GM12878 (cell line): ENCODE measurements around the gene HPD. TPM values are rescaled to one million over a fixed set of nuclear protein-coding genes. Genes with fewer than 3 reads are reported as not detected.
A peak's percentile ranks its signal among the peaks of the same experiment; 100 is the strongest.

Experiments
- ATAC-seq: fragments of 200-7000 bp; cut with Tn5 transposase; 3 replicates; pipeline ENCODE4 v1.9.1; 2020; ENCODE audit warnings: mild to moderate bottlenecking, moderate library complexity
- BruUV-seq: library from RNA; stranded (reverse); fragments of 400-500 nt; replicated peaks from 2 replicates; lab custom pipeline; 2021; lab: Mats Ljungman, UMichigan
- CTCF ChIA-PET: fragments of 300-600 bp; sonication (Branson Sonifier 250); formaldehyde crosslinking; extraction: SDS; loops from one replicate; lab custom pipeline; 2021; ENCODE audit warnings: inconsistent platforms; lab: Yijun Ruan, JAX
- POLR2A ChIA-PET: fragments of 350-600 bp; formaldehyde crosslinking; extraction: SDS; loops from one replicate; lab custom pipeline; 2021; ENCODE audit warnings: inconsistent platforms; lab: Charles Lee
- RAD21 ChIA-PET: fragments of 300-600 bp; sonication (Branson Sonifier 250); formaldehyde crosslinking; loops from one replicate; lab custom pipeline; 2023; ENCODE audit warnings: antibody characterized with exemption; ENCODE audit not compliant: unreplicated experiment; lab: Charles Lee
- SMC1A ChIA-PET: fragments of 300-600 bp; sonication (Branson Sonifier 250); formaldehyde crosslinking; loops from one replicate; lab custom pipeline; 2023; ENCODE audit not compliant: unreplicated experiment, uncharacterized antibody; lab: Charles Lee
- DNase-seq: peaks from one replicate; pipeline ENCODE4 v3.0.0-alpha.2; 2011; ENCODE audit warnings: low read depth, low spot score
- FAIRE-seq: peaks from 3 replicates; lab custom pipeline; 2011; peaks lifted over from hg19 to GRCh38; lab: Jason Lieb, UNC
- H2AFZ ChIP-seq: 2 replicates; pipeline ENCODE4 v1.6.0; 2011; ENCODE audit warnings: low read depth, low read length, control low read depth; ENCODE audit not compliant: control insufficient read depth
- H3K27ac ChIP-seq: 2 replicates; pipeline ENCODE4 v1.5.1; 2011; ENCODE audit warnings: control low read depth; ENCODE audit not compliant: control insufficient read depth, insufficient read depth
- H3K27me3 ChIP-seq, 2 experiments: replicated peaks in 1 of 2; 2 replicates each; pipeline versions ENCODE4 v1.6.0 to v1.6.1; 2011; ENCODE audit warnings: low read length in 1 of 2; ENCODE audit not compliant: control insufficient read depth in 2 of 2, insufficient read depth in 2 of 2
- H3K36me3 ChIP-seq, 2 experiments: 2 replicates each; pipeline ENCODE4 v1.5.1; 2011; ENCODE audit warnings: low read length in 1 of 2; ENCODE audit not compliant: control insufficient read depth in 2 of 2, insufficient read depth in 2 of 2
- H3K4me1 ChIP-seq: 2 replicates; pipeline ENCODE4 v1.6.1; 2011; ENCODE audit warnings: mild to moderate bottlenecking, low read length, moderate library complexity, mixed read lengths; ENCODE audit not compliant: control insufficient read depth, insufficient read depth
- H3K4me2 ChIP-seq: 2 replicates; pipeline ENCODE4 v1.6.0; 2011; ENCODE audit warnings: control low read depth; ENCODE audit not compliant: control insufficient read depth, insufficient read depth
- H3K4me3 ChIP-seq: fragments of 200-600 bp; sonication (generic); 2 replicates; pipeline ENCODE4 v1.5.1; 2016
- H3K79me2 ChIP-seq: 2 replicates; pipeline ENCODE4 v1.6.0; 2011; ENCODE audit warnings: low read length; ENCODE audit not compliant: control insufficient read depth, insufficient read depth
- H3K9ac ChIP-seq: 2 replicates; pipeline ENCODE4 v1.8.0; 2011; ENCODE audit warnings: low read length, control low read depth, mixed read lengths; ENCODE audit not compliant: control insufficient read depth, insufficient read depth
- H3K9me3 ChIP-seq: replicated peaks from 3 replicates; pipeline ENCODE4 v1.5.1; 2011; ENCODE audit warnings: mild to moderate bottlenecking, low read length; ENCODE audit not compliant: control insufficient read depth, insufficient read depth
- H4K20me1 ChIP-seq: 2 replicates; pipeline ENCODE4 v1.6.0; 2011; ENCODE audit not compliant: control insufficient read depth, insufficient read depth
- CBX3 ChIP-seq: fragments of 200-600 bp; sonication (generic); IDR thresholded peaks from 2 replicates; pipeline ENCODE4 v1.6.1; 2016; ENCODE audit warnings: low read depth, borderline replicate concordance
- ETV6 ChIP-seq, 2 experiments: fragments of 450-650 bp in 1 of 2; IDR thresholded peaks in 1 of 2; conservative IDR thresholded peaks in 1 of 2; 2 replicates each; pipeline ENCODE4 v1.6.1; 2014; ENCODE audit warnings: antibody characterized with exemption in 1 of 2, borderline replicate concordance in 1 of 2, low read depth in 1 of 2, mild to moderate bottlenecking in 1 of 2, moderate library complexity in 1 of 2
- POLR2A ChIP-seq: IDR thresholded peaks from 2 replicates; pipeline ENCODE4 v1.6.1; 2011; ENCODE audit warnings: low read depth, mild to moderate bottlenecking, low read length
- TARDBP ChIP-seq: IDR thresholded peaks from 2 replicates; pipeline ENCODE4 v1.6.1; 2016; ENCODE audit warnings: borderline replicate concordance
- WGBS: methylation state at CpG from one replicate; pipeline ENCODE4 v1.1.6; 2016; ENCODE audit warnings: low lambda C conversion rate; ENCODE audit not compliant: insufficient replicate concordance, insufficient coverage; ENCODE audit errors: missing lambda C conversion rate; 5-methylcytosine and 5-hydroxymethylcytosine counted together
- in situ Hi-C: fragments of 300-500 bp; cut with MboI; formaldehyde crosslinking; loops from 9 replicates; pipeline ENCODE4 v1.14.3; 2018; ENCODE audit warnings: mixed read lengths
- intact Hi-C: fragments of 100-400 bp; cut with micrococcal nuclease; formaldehyde crosslinking; loops from one replicate; pipeline ENCODE4 v1.14.2; 2022; ENCODE audit not compliant: unreplicated experiment
- polyA plus RNA-seq, 11 experiments: library from polyadenylated mRNA; depleted of rRNA in 4 of 11; unstranded in 6 of 11; stranded (reverse) in 5 of 11; fragments of >200 nt; fragmentation: Nextera tagmentation in 4 of 11; fragmentation: Illumina TruSeq in 1 of 11; extraction: Ambion mirVana in 4 of 11; extraction: Trizol in 1 of 11; gene quantifications; 1 replicate in 1 of 11; 2 replicates in 10 of 11; pipeline versions ENCODE4 v1.2.1 to v1.2.3, GENCODE V29; 2011 to 2016; ENCODE audit warnings: inconsistent platforms in 2 of 11, missing spikeins in 2 of 11, low read depth in 1 of 11
- total RNA-seq, 4 experiments: library from RNA; depleted of rRNA in 3 of 4; stranded (reverse); fragments of >200 nt in 3 of 4; fragmentation: Illumina TruSeq in 1 of 4; extraction: Trizol in 1 of 4; gene quantifications; 2 replicates each; pipeline versions ENCODE4 v1.2.1 to v1.2.3, GENCODE V29; 2013 to 2021

Gene HPD
- total and polyA plus RNA-seq, 10 of the 15 experiments (the other 5 are each of a cell fraction or from before 2014, with no cell fraction given), result 0.04 to 0.69 (median 0.28) TPM; not detected in 7

DNA sequence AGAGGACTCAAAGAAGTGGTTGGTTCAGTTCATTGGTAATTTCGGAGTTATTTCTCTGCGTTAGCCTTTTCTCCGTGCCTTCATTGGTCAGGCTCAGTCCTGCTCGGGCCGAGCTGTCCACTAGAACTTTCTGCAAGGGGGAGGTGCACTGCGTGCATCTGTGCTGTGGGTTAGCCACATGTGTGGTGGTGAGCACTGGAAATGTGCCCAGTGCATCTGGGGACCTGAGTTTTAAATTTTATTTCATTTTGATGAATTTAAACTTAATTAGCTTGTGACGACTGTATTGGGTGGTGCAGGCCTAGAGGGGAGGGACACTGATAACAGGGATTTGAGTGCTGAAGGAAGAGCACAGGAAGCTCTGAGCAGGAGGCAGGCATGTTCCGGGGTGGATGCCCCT is 30.4 kb downstream of the HPD start:
- no peak for TF ChIP-seq TARDBP
- Histone ChIP-seq H3K9ac (no peak overlapping the region), H3K27ac (no peak overlapping the region), H3K79me2 (no peaks in the 10 kb centered on the region), H3K9me3 (no peaks in the 10 kb centered on the region), H3K4me1 (no peaks in the 10 kb centered on the region), H2AFZ (no peak overlapping the region), H3K36me3 (peaks cover 6 to 18% of the 10 kb centered on the region in 2 experiments; a peak in 3 of 4 replicates), H3K4me3 (no peak overlapping the region), H3K4me2 (no peak overlapping the region), H3K27me3 (no peaks in the 10 kb centered on the region), H4K20me1 (no peaks in the 10 kb centered on the region; the same call in 1 of the 2 replicates)
- intact Hi-C loops (no loop called here), in situ Hi-C loops (no loop called here)
- ChIA-PET RAD21 (interaction anchor here (1.4 kb wide), 1 partner anchor 34 kb away, joined by 4 read pairs; no protein-coding TSS in a partner anchor), POLR2A (interaction anchor here (0.6 kb wide), 1 partner anchor 63 kb away, joined by 3 read pairs; no protein-coding TSS in a partner anchor), CTCF (interaction anchor here (1.0 to 2.1 kb wide), 3 partner anchors 9 to 34 kb away, joined by 3 to 8 read pairs (median 4); no protein-coding TSS in a partner anchor), SMC1A (no interaction called here)
- FAIRE-seq (no peak), DNase-seq (no peak), ATAC-seq (no peak)
- no TSS peak for BruUV-seq
- WGBS, result 95% methylated on average over 8 of the region's 8 CpGs

DNA sequence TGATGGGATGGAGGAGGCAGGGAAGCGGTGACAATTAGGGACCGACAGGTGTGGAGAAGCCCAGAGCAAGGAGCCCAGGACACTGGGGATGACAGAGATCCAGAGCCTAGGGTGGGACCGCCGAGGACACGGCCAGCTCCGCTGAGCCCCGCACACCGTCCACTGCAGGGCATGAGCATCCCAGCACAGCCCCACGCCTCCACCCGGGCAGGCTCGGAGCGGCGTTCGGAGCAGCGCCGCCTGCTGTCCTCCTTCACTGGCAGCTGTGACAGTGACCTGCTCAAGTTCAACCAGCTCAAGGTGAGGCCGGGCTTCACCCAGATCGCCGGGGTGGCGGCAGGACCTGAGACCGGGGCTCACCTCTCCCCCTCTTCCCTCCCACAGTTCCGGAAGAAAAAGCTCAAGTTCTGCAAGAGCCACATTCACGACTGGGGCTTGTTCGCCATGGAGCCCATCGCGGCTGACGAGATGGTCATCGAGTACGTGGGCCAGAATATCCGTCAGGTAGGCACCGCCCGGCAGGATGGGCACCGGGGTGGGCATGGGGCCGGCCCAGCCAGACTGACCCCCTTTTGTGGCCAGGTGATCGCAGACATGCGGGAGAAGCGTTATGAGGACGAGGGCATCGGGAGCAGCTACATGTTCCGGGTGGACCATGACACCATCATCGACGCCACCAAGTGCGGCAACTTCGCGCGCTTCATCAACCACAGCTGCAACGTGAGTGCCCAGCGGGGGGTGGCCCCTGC is 31.1 kb downstream of the HPD start:
- ChIA-PET RAD21 (interaction anchor here (1.4 kb wide), 1 partner anchor 33 kb away, joined by 4 read pairs; no protein-coding TSS in a partner anchor), POLR2A (interaction anchor here (0.5 to 0.6 kb wide), 2 partner anchors 63 to 98 kb away, joined by 3 to 5 read pairs; no protein-coding TSS in a partner anchor), SMC1A (no interaction called here), CTCF (interaction anchor here (1.7 to 2.1 kb wide), 2 partner anchors 10 to 33 kb away, joined by 4 to 8 read pairs; no protein-coding TSS in a partner anchor)
- FAIRE-seq (no peak), DNase-seq (no peak), ATAC-seq (no peak)
- Histone ChIP-seq H3K27ac (no peak overlapping the region), H3K4me2 (no peak overlapping the region), H3K4me1 (no peaks in the 10 kb centered on the region), H3K4me3 (no peak overlapping the region), H3K79me2 (no peaks in the 10 kb centered on the region), H3K9ac (no peak overlapping the region), H3K9me3 (no peaks in the 10 kb centered on the region), H4K20me1 (no peaks in the 10 kb centered on the region; the same call in 1 of the 2 replicates), H2AFZ (no peak overlapping the region), H3K27me3 (no peaks in the 10 kb centered on the region), H3K36me3 (peaks cover 6 to 21% of the 10 kb centered on the region in 2 experiments; a peak in 3 of 4 replicates)
- in situ Hi-C loops, result no loop called here
- intact Hi-C loops, result no loop called here
- TF ChIP-seq POLR2A, result 0 out of 2 replicates have a peak, but pooled peaks have one; percentile 13
- TF ChIP-seq CBX3, result no peak
- no peak for TF ChIP-seq ETV6 (conservative IDR thresholded peaks at IDR 0.05 in 1 of 2, IDR thresholded peaks at IDR 0.05 in 1 of 2; ENCODE audit: borderline replicate concordance in 1 of 2, low read depth in 1 of 2)
- WGBS, result 96% methylated on average over 37 of the region's 48 CpGs
- no TSS peak for BruUV-seq
